ENCODE measurements around the gene PLA2G2D. TPM values are rescaled to one million over a fixed set of nuclear protein-coding genes. Genes with fewer than 3 reads are reported as not detected.
A peak's percentile ranks its signal among the peaks of the same experiment; 100 is the strongest.

Gene PLA2G2D
- total RNA-seq, 2 donors from 2014 or later: not detected

DNA sequence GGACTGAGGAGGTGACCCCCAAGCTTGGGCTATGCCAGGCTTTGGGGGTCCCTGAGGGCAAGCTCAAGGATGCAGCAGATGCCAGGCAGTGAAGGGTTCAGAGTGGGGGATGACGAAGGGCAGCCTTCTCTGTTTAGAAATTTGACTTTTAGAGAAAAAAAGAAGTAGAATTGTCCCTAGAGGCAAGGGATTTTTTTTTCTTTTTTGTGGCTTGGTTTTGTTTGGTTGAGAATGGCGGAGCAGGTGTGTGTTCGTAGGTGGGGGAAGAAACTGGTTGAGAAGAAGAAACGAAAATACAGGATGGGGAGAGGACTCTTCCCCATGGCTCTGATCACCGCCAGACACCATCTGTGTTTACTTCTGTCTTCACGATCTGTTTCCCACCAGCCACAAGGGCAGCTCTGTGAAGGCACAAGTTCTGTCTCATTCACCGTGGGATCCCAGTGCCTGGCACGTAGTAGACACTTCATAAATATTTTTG is 41.1 kb downstream of the PLA2G2D start:
- Mint-ChIP-seq H3K4me1 (peaks cover 12% of the 10 kb centered on the region), H3K27me3 (peaks cover 41% of the 10 kb centered on the region), H3K9me3 (no peaks in the 10 kb centered on the region), H3K27ac (peak overlapping the region; percentile 68), H3K4me3 (no peak overlapping the region), H3K36me3 (ENCODE audit: low read depth) (no peaks in the 10 kb centered on the region)
- ATAC-seq (replicated peaks): peak; percentile 24

DNA sequence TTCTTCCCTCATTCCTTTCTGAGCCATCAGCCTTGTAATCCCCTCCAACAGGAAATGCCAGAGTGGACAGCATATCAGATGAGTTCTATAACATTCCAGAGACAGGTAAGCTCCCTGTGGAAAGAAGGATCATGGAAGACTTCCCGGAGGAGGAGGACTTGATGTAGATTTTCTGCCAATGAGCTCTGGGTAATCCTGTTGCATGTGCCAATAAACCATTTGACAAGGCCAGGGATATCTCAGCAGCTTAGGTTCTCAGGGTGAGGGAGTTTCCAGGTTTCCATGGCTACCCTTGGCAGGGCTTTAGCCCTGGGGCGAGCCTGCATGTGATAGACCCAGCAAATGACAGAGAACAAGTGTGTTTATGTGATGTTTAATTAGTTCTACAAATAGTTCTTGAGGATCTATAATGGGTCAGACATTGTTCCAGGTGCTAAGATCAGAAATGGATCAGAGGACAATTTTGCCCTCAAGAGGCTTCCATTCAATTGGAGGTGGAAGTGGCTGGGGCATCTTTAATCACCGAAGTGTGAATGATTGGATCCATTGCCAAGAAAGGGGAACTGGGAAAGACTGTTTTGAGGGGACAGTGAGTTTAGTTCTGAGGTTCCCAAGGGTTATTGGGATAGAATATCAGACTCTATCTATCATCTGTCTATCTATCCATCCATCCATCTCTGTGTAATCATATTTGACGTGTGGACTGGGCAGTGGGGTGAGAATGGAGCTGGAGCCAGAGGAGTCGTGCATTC is 42.5 kb downstream of the PLA2G2D start:
- no peak overlapping the region for H3K4me3 Mint-ChIP-seq
- no peaks in the 10 kb centered on the region for H3K36me3 Mint-ChIP-seq (ENCODE audit: low read depth)
- H3K9me3 Mint-ChIP-seq: no peaks in the 10 kb centered on the region
- ATAC-seq (replicated peaks): no peak
- H3K27me3 Mint-ChIP-seq: peaks cover 38% of the 10 kb centered on the region
- no peak overlapping the region for H3K27ac Mint-ChIP-seq
- peaks cover 12% of the 10 kb centered on the region for H3K4me1 Mint-ChIP-seq

DNA sequence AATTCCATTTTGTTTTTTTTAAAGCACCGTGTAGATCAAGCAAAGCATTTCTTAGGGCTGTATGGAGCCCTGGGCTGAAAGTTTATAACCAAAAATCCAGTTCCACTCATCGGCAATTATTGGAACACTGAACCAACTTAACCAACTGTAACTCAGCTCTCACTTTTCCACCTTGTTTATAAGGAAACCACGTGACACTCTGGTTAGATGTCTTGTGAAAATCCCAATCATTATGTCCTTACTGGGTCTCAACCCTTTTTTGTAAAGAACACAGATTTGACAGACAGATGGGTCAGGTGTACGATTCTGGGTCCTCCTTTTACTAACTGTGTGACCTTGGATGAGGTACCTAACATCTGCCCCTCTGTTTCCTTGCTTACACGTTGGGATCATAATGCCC is 43.1 kb downstream of the PLA2G2D start:
- peaks cover 10% of the 10 kb centered on the region for H3K4me1 Mint-ChIP-seq
- ATAC-seq (replicated peaks): no peak
- H3K27ac Mint-ChIP-seq: no peak overlapping the region
- H3K9me3 Mint-ChIP-seq: no peaks in the 10 kb centered on the region
- H3K27me3 Mint-ChIP-seq: peaks cover 35% of the 10 kb centered on the region
- no peak overlapping the region for H3K4me3 Mint-ChIP-seq
- no peaks in the 10 kb centered on the region for H3K36me3 Mint-ChIP-seq (ENCODE audit: low read depth)

DNA sequence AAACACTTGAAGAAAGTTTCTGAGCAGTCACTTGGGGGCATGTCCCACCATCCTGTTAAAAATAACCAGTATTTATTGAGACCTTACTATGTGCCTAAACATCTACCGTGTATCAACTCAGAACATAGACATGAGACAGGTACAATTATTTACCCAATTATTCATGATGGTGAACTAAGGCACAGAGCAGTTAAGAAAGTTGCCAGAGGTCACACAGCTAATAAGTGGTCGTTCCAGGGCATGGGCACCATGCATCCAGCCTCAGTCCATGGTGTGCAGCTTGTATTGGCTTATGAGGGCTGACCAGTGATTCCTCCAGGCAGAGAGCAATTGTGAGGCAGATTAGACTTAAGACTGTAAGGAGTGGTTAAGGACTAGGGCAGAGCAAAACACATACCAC is 44.0 kb downstream of the PLA2G2D start:
- Mint-ChIP-seq H3K27ac (no peak overlapping the region), H3K4me1 (peaks cover 7% of the 10 kb centered on the region), H3K27me3 (peaks cover 31% of the 10 kb centered on the region), H3K9me3 (no peaks in the 10 kb centered on the region), H3K36me3 (ENCODE audit: low read depth) (no peaks in the 10 kb centered on the region), H3K4me3 (no peak overlapping the region)
- no peak for ATAC-seq (replicated peaks)

DNA sequence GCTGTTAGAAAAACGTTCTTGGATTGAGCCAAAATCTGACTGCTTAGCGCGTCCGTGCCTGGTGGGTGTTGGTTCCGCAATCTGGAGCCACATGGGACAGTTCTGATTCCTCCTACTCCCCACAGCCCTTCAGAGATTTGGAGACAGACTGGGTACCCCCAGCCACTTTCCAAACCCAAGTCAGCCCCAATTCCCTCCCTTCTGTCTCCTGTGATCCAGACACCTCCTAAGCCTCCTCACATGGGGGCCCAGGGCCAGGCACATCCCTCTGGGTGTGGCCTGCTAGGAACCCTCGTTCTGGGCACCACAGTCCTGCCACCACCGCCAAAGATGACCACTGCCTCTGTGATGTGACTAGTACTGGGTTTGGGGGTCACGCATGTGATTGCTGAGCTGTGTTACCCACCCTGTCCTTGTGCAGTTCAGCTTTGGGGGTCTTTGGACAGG is 44.6 kb downstream of the PLA2G2D start:
- Mint-ChIP-seq H3K4me1 (peaks cover 7% of the 10 kb centered on the region), H3K27me3 (peaks cover 30% of the 10 kb centered on the region), H3K36me3 (ENCODE audit: low read depth) (no peaks in the 10 kb centered on the region), H3K4me3 (no peak overlapping the region), H3K27ac (no peak overlapping the region), H3K9me3 (no peaks in the 10 kb centered on the region)
- ATAC-seq (replicated peaks): no peak

DNA sequence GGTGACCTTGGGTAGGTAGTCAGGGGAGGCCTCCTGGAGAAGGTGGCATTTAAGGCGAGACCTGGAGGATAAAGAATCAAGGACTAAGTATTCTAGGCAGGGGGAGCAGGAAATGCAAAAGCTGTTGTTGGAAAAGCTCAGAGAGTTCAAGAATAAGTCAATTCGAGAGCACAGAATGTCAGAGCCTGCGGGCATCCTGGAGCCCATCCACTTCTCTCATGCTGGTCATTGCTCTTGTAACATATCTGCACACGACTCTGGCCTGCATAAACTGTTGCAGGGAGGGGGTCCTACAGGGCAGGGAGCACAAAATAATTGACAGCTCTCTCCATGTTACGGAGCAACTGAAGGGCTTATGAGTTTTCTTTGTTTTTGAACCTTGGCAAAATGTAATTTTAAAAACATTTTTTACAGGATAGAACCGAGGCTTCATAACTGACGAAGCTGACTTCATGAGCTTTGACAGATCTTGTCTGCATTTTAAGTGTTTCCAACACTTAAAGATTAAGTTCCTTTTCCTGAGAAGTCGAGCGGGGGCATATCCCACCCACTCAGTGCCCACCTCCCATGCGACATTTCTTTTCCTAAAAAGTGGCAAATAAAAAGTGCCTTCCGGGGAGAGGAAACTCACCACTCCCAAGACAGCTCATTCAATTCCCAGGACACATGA is 45.1 kb downstream of the PLA2G2D start:
- ATAC-seq (replicated peaks): no peak
- Mint-ChIP-seq H3K27me3 (peaks cover 27% of the 10 kb centered on the region), H3K4me1 (peaks cover 7% of the 10 kb centered on the region), H3K4me3 (no peak overlapping the region), H3K27ac (no peak overlapping the region), H3K36me3 (ENCODE audit: low read depth) (no peaks in the 10 kb centered on the region), H3K9me3 (no peaks in the 10 kb centered on the region)

DNA sequence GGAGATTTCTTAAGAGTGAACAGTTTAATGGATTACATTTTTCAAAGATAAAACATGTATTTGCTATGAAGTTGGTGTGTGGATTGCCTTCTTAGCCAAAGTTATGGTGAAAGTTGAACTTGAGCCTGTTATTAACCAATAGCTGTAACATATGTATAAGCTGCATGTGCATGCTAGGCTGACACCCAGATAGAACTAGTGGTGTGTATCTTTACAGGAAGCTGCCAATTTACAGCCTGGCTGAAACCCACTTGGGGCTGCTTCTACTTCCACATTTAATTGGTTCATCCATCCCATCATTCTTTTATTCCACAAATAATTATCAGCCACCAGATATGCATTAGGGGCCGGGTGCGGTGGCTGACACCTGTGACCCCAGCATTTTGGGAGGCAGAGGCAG is 46.1 kb downstream of the PLA2G2D start:
- H3K27ac Mint-ChIP-seq: no peak overlapping the region
- ATAC-seq (replicated peaks): no peak
- H3K4me1 Mint-ChIP-seq: peaks cover 5% of the 10 kb centered on the region
- no peak overlapping the region for H3K4me3 Mint-ChIP-seq
- H3K36me3 Mint-ChIP-seq (ENCODE audit: low read depth): no peaks in the 10 kb centered on the region
- H3K27me3 Mint-ChIP-seq: peaks cover 17% of the 10 kb centered on the region
- no peaks in the 10 kb centered on the region for H3K9me3 Mint-ChIP-seq

DNA sequence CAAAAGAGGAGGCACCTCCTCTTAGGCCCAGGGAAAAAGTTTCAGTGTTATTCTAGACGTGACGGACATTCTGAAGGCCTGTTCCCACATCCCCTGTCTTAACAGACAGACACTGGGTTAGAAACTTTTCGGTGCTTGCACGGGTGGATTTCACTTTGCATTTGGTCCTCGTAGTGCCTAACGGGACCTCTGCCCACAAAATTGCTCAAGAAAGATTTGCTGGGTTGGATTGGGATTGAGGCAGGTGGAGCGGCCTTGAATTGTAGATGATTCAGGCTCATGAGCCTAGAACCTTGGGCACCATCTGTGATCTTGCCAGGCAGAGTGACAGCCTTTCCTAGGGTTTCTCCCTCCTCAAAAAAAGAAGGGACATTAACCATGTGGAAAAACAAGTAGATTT is 46.6 kb downstream of the PLA2G2D start:
- no peaks in the 10 kb centered on the region for H3K9me3 Mint-ChIP-seq
- H3K36me3 Mint-ChIP-seq (ENCODE audit: low read depth): no peaks in the 10 kb centered on the region
- H3K27me3 Mint-ChIP-seq: peaks cover 12% of the 10 kb centered on the region
- H3K27ac Mint-ChIP-seq: no peak overlapping the region
- ATAC-seq (replicated peaks): no peak
- peaks cover under 1% of the 10 kb centered on the region for H3K4me1 Mint-ChIP-seq
- H3K4me3 Mint-ChIP-seq: no peak overlapping the region

DNA sequence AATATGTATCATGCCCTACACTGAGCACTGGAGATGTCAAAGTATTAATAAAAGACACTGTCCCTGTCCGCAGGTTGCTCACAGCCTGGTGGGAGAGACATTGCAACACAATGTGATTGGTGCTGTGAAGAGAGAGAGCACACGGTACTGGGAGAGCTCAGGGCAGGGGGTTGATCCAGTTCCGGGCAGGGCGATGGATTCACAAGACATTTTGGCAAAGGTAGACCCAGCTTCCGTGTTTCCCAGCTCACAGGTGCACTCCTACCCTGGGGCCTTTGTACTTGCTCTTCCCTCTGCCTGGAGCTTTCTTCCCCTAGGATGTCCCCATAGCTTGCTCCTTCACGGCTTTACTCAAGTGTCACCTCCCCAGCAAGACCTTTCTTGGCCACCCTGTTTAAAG is 47.9 kb downstream of the PLA2G2D start:
- H3K27ac Mint-ChIP-seq: no peak overlapping the region

DNA sequence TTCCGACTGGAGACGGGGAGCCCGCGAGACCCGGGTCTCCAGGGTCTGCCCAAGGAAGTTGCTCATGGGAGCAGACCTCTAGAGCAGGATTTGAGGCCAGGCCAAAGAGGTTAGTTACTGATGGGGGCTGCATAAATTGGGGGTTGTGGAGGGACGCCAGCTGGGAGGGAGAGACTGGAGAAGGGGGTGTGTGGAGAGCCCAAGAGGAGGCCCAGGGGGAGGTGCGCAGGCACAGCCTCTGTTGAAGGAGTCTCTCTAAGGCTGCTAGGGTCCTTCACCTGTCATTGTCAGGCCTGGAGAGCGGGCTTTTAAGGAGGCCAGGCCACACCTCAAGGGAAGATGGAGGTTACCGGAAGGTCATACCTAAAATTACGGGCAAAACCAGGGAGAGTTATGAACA is 49.0 kb downstream of the PLA2G2D start:
- Mint-ChIP-seq H3K27ac (no peak overlapping the region), H3K27me3 (peaks cover 10% of the 10 kb centered on the region), H3K9me3 (no peaks in the 10 kb centered on the region), H3K36me3 (ENCODE audit: low read depth) (no peaks in the 10 kb centered on the region), H3K4me1 (no peaks in the 10 kb centered on the region), H3K4me3 (no peak overlapping the region)
- no peak for ATAC-seq (replicated peaks)

More for the DNA sequence above, 47.9 kb downstream of the PLA2G2D start:
- Mint-ChIP-seq H3K4me3 (no peak overlapping the region), H3K27me3 (peaks cover 4% of the 10 kb centered on the region), H3K9me3 (no peaks in the 10 kb centered on the region), H3K4me1 (no peaks in the 10 kb centered on the region), H3K36me3 (ENCODE audit: low read depth) (no peaks in the 10 kb centered on the region)
- no peak for ATAC-seq (replicated peaks)

DNA sequence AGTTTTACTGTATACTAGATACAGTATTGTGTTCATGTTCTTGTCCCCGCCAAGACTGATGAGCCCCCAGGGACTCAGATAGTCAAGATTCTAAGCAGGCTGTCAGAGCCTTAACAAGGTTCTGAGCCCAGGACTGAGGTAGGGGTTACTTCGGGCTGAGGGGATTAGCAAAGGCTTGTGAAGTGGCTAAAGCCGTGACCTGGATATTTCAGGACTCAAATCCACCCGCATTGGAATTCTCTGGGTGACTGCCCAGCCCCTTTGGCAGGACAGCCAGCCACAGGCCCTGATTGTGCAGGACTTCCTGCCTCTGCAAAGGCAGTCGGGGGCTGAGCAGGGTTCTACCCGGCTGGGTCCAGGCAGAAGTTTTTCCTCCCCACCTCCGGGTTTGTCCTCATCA is 49.5 kb downstream of the PLA2G2D start, which contains the start of gene PLA2G5:
Gene PLA2G5 (plus strand): TSS at position 321 of the 400 bp plus-strand sequence. CDS start 14,637 bp downstream, outside the sequence.
- ATAC-seq (replicated peaks): no peak
- H3K4me3 Mint-ChIP-seq: no peak within 1 kb of the TSS
- H3K9me3 Mint-ChIP-seq: no peaks in the 10 kb centered on the region
- H3K36me3 Mint-ChIP-seq (ENCODE audit: low read depth): no peaks in the 10 kb centered on the region
- H3K27ac Mint-ChIP-seq: no peak within 1 kb of the TSS
- H3K4me1 Mint-ChIP-seq: no peaks in the 10 kb centered on the region
- H3K27me3 Mint-ChIP-seq: peaks cover 9% of the 10 kb centered on the region

DNA sequence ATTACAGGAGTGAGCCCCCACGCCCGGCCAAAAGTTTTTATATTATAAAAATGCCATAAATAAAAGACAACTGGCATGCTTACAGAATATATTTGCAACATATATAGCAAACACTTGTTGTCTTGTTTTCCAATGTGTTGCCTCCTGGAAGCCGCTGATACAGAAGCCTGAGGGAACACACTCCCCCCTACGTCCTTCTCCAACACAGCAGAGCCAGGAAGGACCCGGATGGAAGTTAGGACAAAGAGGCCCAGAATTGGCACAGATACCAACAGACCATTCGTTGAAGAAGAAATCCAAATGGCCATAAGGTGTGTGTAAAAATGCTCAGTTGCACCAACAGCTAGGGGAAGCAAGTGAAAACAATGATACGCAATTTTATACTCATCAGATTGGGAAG is 50.6 kb downstream of the PLA2G2D start:
- Mint-ChIP-seq H3K4me3 (no peak overlapping the region), H3K4me1 (no peaks in the 10 kb centered on the region), H3K36me3 (ENCODE audit: low read depth) (no peaks in the 10 kb centered on the region), H3K9me3 (no peaks in the 10 kb centered on the region), H3K27ac (no peak overlapping the region), H3K27me3 (peaks cover 9% of the 10 kb centered on the region)
- no peak for ATAC-seq (replicated peaks)

DNA sequence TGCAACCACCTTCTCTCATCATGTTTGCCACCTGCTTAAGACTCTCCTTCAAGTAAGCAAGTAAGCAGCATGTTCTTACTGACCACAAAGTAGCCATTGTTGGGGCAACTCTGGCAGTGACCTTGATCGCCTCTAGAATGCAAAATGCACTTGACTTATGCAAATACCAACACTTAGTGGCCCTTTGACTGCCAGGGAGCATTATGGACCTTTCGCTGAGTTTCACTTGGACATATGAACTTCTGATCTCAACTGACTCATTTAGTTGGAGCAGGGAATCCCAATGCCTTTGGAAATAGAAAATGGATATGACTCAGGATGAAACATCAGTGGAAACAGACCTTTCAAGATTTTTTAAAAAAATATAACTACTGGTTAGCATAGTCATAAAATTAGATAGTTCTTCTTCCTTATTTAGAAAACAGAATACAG is 55.5 kb downstream of the PLA2G2D start:
- Mint-ChIP-seq H3K27me3 (peaks cover 9% of the 10 kb centered on the region), H3K36me3 (ENCODE audit: low read depth) (no peaks in the 10 kb centered on the region), H3K9me3 (no peaks in the 10 kb centered on the region), H3K4me1 (peaks cover 8% of the 10 kb centered on the region), H3K27ac (no peak overlapping the region), H3K4me3 (no peak overlapping the region)
- peak; percentile 19 for ATAC-seq (replicated peaks)

Measured in activated T-helper 17 cell treated with anti-CD3 and anti-CD28 coated beads, Interleukin-2, amount 50 U/mL, for 72 hours (primary cell).